ENCODE data around the gene OIP5. TPM values are rescaled to one million over a fixed set of nuclear protein-coding genes. Genes with fewer than 3 reads are reported as not detected.
"Not testable (repeated sequence)": the region's sequence is repeated elsewhere in the genome, so short reads cannot be mapped to it uniquely, and the experiment has no call there.

The OIP5 gene
- total and polyA plus RNA-seq, 2 experiments from 2014 or later, result 3.3 to 11.8 TPM

- peak overlapping the region; percentile 46 for H3K4me3 ChIP-seq
- no peaks in the 10 kb centered on the region for H3K9me2 ChIP-seq (replicated peaks; ENCODE audit: insufficient read depth)
- H4K20me1 ChIP-seq (ENCODE audit: insufficient read depth, poor library complexity, severe bottlenecking), result no peaks in the 10 kb centered on the region
- H3K4me2 ChIP-seq, result peak overlapping the region; percentile 90
- H3K4me1 ChIP-seq (ENCODE audit: insufficient read depth), result no peaks in the 10 kb centered on the region
- H3K79me2 ChIP-seq, result peaks cover 57% of the 10 kb centered on the region
- no peaks in the 10 kb centered on the region for H3K9me3 ChIP-seq (ENCODE audit: low read depth)
- TF ChIP-seq EZH2phosphoT487 (IDR thresholded peaks at IDR 0.05; ENCODE audit: low read depth, severe bottlenecking, unreplicated experiment) (no peak), EZH2 (IDR thresholded peaks at IDR 0.05; ENCODE audit: borderline replicate concordance) (no peak), CTCF (IDR thresholded peaks at IDR 0.05; ENCODE audit: poor library complexity) (no peak)
- peak overlapping the region; percentile 88 for H3K27ac ChIP-seq
- no peaks in the 10 kb centered on the region for H3K36me3 ChIP-seq (replicated peaks; ENCODE audit: insufficient read depth, low read depth)
- WGBS (ENCODE audit: low lambda C conversion rate, missing lambda C conversion rate), result 26% methylated on average over 7 of the region's 7 CpGs
- no peak overlapping the region for H2AFZ ChIP-seq
- no peaks in the 10 kb centered on the region for H3K27me3 ChIP-seq
- no peak for DNase-seq (ENCODE audit: low spot score)
Observed at GRCh38 chr15:41285285-41285684, 47.1 kb downstream of the OIP5 start.

DNA sequence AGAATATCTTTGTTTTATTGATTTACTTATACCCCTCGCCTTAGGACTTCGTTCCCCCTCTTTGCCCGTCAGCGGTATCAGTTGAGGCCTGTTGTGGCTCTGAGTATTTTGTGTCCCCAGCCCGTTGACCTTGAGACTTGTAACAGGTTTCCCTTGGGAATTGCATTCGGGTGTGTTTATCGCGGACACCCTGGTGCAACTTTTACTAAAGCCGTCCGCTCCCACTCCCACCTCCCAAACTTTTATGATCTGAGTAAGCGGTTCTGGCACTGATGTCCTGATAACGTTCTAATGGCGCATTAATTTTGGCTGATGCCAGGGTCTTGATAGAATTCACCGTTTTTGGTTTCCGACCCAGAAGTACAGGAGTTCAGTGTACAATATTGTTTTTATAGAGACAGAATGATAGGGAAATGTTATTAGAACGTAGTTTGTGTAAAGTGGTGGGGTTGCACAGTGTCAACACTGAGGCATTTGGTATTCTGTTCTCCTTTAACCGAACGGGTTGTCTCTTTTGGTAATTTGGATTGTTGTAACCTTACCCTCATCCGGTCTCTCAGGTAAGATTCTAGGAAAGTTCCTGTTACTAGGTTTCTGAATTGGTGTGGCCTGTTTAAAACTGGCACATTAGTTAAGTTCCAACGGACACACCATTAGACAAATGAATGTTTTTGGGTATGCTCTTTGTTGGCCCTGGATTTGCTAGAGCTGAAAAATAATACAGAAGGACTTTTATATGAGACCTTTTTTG, 47.8 kb downstream of the OIP5 start:
- peak overlapping the region; percentile 88 for H3K27ac ChIP-seq
- peak overlapping the region; percentile 90 for H3K4me2 ChIP-seq
- DNase-seq (ENCODE audit: low spot score), result peak; percentile 43
- no peaks in the 10 kb centered on the region for H3K4me1 ChIP-seq (ENCODE audit: insufficient read depth)
- H3K79me2 ChIP-seq, result peaks cover 53% of the 10 kb centered on the region
- no peaks in the 10 kb centered on the region for H3K36me3 ChIP-seq (replicated peaks; ENCODE audit: insufficient read depth, low read depth)
- no peaks in the 10 kb centered on the region for H4K20me1 ChIP-seq (ENCODE audit: insufficient read depth, poor library complexity, severe bottlenecking)
- no peaks in the 10 kb centered on the region for H3K9me3 ChIP-seq (ENCODE audit: low read depth)
- H3K4me3 ChIP-seq, result peak overlapping the region; percentile 46
- under 1% methylated on average over 20 of the region's 20 CpGs for WGBS (ENCODE audit: low lambda C conversion rate, missing lambda C conversion rate)
- H2AFZ ChIP-seq, result peak overlapping the region; percentile 39
- H3K27me3 ChIP-seq, result no peaks in the 10 kb centered on the region
- no peaks in the 10 kb centered on the region for H3K9me2 ChIP-seq (replicated peaks; ENCODE audit: insufficient read depth)
- TF ChIP-seq CTCF (IDR thresholded peaks at IDR 0.05; ENCODE audit: poor library complexity) (no peak), EZH2phosphoT487 (IDR thresholded peaks at IDR 0.05; ENCODE audit: low read depth, severe bottlenecking, unreplicated experiment) (no peak), EZH2 (IDR thresholded peaks at IDR 0.05; ENCODE audit: borderline replicate concordance) (no peak)

DNA sequence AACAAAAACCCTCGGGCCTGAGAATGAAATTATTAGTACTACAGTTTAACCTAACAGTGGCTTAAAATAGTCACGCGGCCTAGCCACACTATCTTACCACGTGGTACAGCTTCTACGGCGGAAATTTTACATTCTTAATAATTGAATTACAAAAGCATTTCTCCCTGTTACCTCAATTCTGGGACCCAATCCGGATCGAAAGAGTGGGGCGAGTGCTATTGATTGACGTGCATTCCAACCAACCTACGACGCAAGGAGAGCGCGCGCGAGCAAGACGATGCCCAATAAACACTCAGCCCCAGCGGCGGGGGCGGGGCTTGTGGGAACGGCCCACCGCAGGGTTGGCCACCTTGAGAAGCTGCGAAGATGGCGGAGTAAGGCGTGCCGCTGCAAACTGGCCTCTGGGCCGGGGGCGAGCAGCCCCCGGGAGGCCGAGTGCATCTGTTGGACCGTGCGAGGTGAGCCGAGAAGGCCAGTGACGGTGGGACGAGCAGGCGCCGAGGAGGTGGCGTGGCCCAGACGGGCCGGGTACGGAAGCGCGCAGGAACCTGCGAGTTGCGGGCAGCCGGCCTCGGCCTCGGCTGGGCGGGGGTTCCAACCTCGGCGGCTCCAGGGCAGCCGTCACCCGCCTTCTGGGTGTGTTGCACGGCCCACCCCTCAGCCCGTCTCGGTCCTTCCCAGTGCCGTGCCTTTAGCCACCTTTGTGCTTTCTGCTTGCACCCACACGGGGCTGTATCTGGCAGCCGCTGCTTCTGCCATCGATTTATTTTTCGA, 48.6 kb downstream of the OIP5 start:
- DNase-seq (ENCODE audit: low spot score), result peak; percentile 99
- TF ChIP-seq EZH2 (IDR thresholded peaks at IDR 0.05; ENCODE audit: borderline replicate concordance) (no peak), CTCF (IDR thresholded peaks at IDR 0.05; ENCODE audit: poor library complexity) (no peak), EZH2phosphoT487 (IDR thresholded peaks at IDR 0.05; ENCODE audit: low read depth, severe bottlenecking, unreplicated experiment) (no peak)
- Histone ChIP-seq H3K27me3 (no peaks in the 10 kb centered on the region), H3K27ac (peak overlapping the region; percentile 88), H3K4me2 (peak overlapping the region; percentile 90), H3K9me2 (replicated peaks; ENCODE audit: insufficient read depth) (no peaks in the 10 kb centered on the region), H3K36me3 (replicated peaks; ENCODE audit: insufficient read depth, low read depth) (no peaks in the 10 kb centered on the region), H3K9me3 (ENCODE audit: low read depth) (no peaks in the 10 kb centered on the region), H3K4me1 (ENCODE audit: insufficient read depth) (no peaks in the 10 kb centered on the region), H3K4me3 (peak overlapping the region; percentile 46), H4K20me1 (ENCODE audit: insufficient read depth, poor library complexity, severe bottlenecking) (no peaks in the 10 kb centered on the region), H3K79me2 (peaks cover 48% of the 10 kb centered on the region), H2AFZ (peak overlapping the region; percentile 39)
- 1% methylated on average over 46 of the region's 61 CpGs for WGBS (ENCODE audit: low lambda C conversion rate, missing lambda C conversion rate)

GRCh38 chr15:41282980-41283652, 49.3 kb downstream of the OIP5 start:
- H3K27me3 ChIP-seq; H3K9me2 ChIP-seq (replicated peaks; ENCODE audit: insufficient read depth); H3K4me1 ChIP-seq (ENCODE audit: insufficient read depth); H4K20me1 ChIP-seq (ENCODE audit: insufficient read depth, poor library complexity, severe bottlenecking); H3K36me3 ChIP-seq (replicated peaks; ENCODE audit: insufficient read depth, low read depth); DNase-seq (ENCODE audit: low spot score); H3K9me3 ChIP-seq (ENCODE audit: low read depth): not testable (repeated sequence)
- Histone ChIP-seq H3K27ac (peak overlapping the region; percentile 78), H2AFZ (peak overlapping the region; percentile 18), H3K4me3 (peak overlapping the region; percentile 0), H3K4me2 (peak overlapping the region; percentile 63), H3K79me2 (peaks cover 41% of the 10 kb centered on the region)
- WGBS (ENCODE audit: low lambda C conversion rate, missing lambda C conversion rate), result 48% methylated on average over 19 of the region's 19 CpGs

DNA sequence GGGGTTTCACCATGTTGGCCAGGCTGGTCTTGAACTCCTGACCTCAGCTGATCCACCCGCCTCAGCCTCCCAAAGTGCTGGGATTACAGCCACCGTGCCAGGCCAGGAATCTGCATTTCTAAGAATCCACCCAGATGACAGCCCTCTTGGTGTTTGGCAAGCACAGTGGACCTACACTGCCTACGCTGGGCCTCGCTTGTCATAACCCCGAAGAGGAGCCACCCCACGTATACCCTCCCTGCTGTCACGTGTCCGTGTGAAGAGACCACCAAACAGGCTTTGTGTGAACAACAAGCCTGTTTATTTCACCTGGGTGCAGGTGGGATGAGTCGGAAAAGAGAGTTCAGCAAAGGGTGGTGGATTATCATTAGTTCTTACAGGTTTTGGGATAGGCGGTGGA, 50.0 kb downstream of the OIP5 start:
- not testable (repeated sequence) for H2AFZ ChIP-seq; H3K4me2 ChIP-seq; H3K27me3 ChIP-seq; H3K36me3 ChIP-seq (replicated peaks; ENCODE audit: insufficient read depth, low read depth); DNase-seq (ENCODE audit: low spot score); H3K9me3 ChIP-seq (ENCODE audit: low read depth); H3K27ac ChIP-seq; H3K9me2 ChIP-seq (replicated peaks; ENCODE audit: insufficient read depth); H4K20me1 ChIP-seq (ENCODE audit: insufficient read depth, poor library complexity, severe bottlenecking); H3K4me3 ChIP-seq; H3K4me1 ChIP-seq (ENCODE audit: insufficient read depth)
- H3K79me2 ChIP-seq, result peaks cover 34% of the 10 kb centered on the region
- WGBS (ENCODE audit: low lambda C conversion rate, missing lambda C conversion rate), result 95% methylated on average over 10 of the region's 10 CpGs
